GM13976 (cell line): ENCODE results near the gene HPS1.

Experiments
- DNase-seq: peaks from one replicate; pipeline ENCODE4 v3.0.0; 2012; ENCODE audit warnings: low spot score
- in situ Hi-C: fragments of 300-500 bp; cut with MboI; formaldehyde crosslinking; loops from one replicate; pipeline ENCODE4 v1.12.0; 2022; ENCODE audit warnings: low sequenced_read_pairs, mixed read lengths, inconsistent platforms; ENCODE audit not compliant: unreplicated experiment
- TF ChIP-seq, protein P1 (sequence below): IDR thresholded peaks from 2 replicates; pipeline ENCODE4 v1.5.1; 2012; ENCODE audit warnings: borderline replicate concordance, mild to moderate bottlenecking; ENCODE audit not compliant: insufficient read depth; ENCODE audit errors: extremely low read depth, missing control alignments, control extremely low read depth

Gene HPS1

DNA sequence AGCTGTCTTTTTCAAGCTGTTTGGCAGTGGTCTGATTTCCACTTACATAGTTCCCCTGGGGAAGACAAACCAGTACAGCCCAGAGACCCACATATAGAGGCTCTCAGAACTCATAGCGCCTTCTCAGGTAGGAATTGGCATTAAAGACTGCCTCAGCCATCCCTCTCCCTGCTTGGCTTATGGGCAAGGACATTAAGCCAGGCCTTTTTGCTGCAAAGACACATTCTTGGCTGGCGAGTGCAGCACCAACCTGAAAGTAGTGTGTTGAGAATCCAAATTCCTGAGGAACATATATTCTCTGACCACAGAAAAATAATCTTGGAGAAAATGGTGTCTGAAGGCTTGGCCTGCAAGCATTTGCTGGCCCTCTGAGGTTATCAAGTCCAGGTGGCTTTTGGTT lies 39.2 kb upstream of the HPS1 start:
- TF ChIP-seq, protein P1, sequence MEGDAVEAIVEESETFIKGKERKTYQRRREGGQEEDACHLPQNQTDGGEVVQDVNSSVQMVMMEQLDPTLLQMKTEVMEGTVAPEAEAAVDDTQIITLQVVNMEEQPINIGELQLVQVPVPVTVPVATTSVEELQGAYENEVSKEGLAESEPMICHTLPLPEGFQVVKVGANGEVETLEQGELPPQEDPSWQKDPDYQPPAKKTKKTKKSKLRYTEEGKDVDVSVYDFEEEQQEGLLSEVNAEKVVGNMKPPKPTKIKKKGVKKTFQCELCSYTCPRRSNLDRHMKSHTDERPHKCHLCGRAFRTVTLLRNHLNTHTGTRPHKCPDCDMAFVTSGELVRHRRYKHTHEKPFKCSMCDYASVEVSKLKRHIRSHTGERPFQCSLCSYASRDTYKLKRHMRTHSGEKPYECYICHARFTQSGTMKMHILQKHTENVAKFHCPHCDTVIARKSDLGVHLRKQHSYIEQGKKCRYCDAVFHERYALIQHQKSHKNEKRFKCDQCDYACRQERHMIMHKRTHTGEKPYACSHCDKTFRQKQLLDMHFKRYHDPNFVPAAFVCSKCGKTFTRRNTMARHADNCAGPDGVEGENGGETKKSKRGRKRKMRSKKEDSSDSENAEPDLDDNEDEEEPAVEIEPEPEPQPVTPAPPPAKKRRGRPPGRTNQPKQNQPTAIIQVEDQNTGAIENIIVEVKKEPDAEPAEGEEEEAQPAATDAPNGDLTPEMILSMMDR, result no peak
- DNase-seq, result no peak
- in situ Hi-C loops, result no loop called here

DNA sequence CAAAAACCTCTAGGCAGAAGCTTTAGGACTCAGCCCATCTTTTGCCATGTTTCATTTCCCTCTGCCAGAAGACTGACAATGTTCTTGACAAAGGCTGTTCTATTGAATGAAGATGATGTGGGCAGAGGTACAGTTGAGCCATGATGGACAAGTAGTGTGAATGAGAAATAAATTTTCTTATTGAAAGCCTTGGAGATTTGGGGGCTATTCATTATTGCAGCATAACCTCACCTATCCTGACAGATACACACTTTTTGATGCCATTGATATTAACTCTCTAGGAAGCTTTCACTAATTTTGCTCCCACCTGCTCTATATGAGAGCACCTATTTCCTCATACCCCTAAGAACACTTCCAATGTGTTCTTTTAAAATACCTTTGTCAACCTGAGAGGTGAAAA lies 36.9 kb upstream of the HPS1 start:
- no peak for DNase-seq

DNA sequence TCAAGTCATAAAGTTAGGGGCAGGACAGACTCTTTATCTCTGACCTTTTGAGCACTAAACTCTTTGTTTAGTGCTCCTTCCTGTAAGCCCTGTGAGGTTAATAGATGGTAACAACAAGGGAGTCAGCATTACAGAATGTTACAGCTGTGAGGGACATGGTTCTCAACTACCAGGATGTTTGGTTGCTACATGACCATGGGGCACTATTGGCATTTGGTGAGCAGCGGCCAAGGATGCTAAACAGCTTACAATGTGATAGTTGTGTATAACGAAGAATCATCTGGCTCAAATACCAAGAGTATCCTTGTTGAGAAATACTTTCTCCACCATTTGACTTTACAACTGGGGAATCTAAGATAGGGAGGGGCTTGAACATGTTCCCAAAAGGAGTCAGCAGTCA lies 35.4 kb upstream of the HPS1 start:
- TF ChIP-seq, protein P1, result no peak
- in situ Hi-C loops, result no loop called here
- no peak for DNase-seq

More for the DNA sequence above, 36.9 kb upstream of the HPS1 start:
- TF ChIP-seq, protein P1, result no peak
- in situ Hi-C loops, result no loop called here

GRCh38 chr10:98481404-98481945 lies 34.7 kb upstream of the HPS1 start:
- no peak for DNase-seq
- TF ChIP-seq, protein P1, result no peak
- in situ Hi-C loops, result no loop called here

GRCh38 chr10:98478430-98479222 lies 31.9 kb upstream of the HPS1 start:
- in situ Hi-C loops, result no loop called here
- TF ChIP-seq, protein P1, result no peak
- peak; percentile 26 for DNase-seq

DNA sequence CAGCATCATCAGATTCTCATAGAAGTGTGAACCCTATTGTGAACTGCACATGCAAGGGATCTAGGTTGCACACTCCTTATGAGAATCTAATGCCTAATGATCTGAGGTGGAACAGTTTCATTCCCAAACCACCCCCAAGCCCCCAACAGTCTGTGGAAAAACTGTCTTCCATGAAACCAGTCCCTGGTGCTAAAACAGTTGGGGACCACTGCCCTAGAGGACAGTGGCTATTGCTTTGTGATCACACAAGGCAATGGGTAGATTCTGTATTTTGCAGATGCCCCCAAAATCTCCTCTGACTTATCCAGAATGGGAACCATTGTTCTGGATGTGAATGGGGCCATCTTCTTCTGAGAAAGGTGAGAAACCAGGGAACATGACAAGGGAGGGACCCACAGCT lies 31.1 kb upstream of the HPS1 start:
- DNase-seq, result no peak
- TF ChIP-seq, protein P1, result no peak
- in situ Hi-C loops, result no loop called here
